ENCODE data around the gene LRRC7.

DNA sequence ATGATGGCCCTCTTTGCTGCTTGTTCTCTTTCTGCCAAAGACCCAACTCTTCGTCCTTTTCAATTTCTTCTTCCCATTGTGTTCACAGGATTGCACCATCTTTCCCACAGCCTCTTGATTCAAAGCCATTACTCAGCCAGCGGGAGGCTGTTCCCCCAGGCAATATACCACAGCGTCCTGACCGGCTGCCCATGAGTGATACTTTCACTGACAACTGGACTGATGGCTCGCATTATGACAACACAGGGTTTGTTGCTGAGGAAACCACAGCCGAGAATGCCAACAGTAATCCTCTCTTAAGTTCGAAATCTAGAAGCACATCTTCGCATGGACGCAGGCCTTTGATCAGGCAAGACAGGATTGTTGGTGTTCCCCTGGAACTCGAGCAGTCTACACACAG lies 470.3 kb downstream of the LRRC7 start:
- TF ChIP-seq, protein P1, sequence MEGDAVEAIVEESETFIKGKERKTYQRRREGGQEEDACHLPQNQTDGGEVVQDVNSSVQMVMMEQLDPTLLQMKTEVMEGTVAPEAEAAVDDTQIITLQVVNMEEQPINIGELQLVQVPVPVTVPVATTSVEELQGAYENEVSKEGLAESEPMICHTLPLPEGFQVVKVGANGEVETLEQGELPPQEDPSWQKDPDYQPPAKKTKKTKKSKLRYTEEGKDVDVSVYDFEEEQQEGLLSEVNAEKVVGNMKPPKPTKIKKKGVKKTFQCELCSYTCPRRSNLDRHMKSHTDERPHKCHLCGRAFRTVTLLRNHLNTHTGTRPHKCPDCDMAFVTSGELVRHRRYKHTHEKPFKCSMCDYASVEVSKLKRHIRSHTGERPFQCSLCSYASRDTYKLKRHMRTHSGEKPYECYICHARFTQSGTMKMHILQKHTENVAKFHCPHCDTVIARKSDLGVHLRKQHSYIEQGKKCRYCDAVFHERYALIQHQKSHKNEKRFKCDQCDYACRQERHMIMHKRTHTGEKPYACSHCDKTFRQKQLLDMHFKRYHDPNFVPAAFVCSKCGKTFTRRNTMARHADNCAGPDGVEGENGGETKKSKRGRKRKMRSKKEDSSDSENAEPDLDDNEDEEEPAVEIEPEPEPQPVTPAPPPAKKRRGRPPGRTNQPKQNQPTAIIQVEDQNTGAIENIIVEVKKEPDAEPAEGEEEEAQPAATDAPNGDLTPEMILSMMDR (conservative IDR thresholded peaks at IDR 0.05; ENCODE audit: low read depth, low read length) = no peak
- TF ChIP-seq EZH2 (IDR thresholded peaks at IDR 0.05; ENCODE audit: borderline replicate concordance, low read depth, low read length, poor library complexity, severe bottlenecking) = no peak
